ENCODE measurements around the gene PLA2G2F.

Gene PLA2G2F

DNA sequence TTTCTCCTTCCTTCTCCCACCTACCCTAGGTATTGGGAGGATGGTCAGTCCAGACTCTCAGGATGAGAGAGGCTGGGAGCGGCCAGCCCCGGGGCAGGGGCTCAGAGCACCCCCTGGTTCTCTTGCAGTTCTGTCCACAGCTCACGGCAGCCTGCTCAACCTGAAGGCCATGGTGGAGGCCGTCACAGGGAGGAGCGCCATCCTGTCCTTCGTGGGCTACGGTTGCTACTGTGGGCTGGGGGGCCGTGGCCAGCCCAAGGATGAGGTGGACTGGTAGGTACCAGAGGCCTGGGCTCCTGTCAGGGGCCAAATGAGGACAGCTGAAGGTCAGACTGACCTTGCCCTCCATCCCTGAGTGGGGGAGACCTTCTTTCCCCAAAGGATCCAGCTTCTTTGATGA lies 4.2 kb downstream of the PLA2G2F start:
- DNase-seq (ENCODE audit: low spot score) = no peak

DNA sequence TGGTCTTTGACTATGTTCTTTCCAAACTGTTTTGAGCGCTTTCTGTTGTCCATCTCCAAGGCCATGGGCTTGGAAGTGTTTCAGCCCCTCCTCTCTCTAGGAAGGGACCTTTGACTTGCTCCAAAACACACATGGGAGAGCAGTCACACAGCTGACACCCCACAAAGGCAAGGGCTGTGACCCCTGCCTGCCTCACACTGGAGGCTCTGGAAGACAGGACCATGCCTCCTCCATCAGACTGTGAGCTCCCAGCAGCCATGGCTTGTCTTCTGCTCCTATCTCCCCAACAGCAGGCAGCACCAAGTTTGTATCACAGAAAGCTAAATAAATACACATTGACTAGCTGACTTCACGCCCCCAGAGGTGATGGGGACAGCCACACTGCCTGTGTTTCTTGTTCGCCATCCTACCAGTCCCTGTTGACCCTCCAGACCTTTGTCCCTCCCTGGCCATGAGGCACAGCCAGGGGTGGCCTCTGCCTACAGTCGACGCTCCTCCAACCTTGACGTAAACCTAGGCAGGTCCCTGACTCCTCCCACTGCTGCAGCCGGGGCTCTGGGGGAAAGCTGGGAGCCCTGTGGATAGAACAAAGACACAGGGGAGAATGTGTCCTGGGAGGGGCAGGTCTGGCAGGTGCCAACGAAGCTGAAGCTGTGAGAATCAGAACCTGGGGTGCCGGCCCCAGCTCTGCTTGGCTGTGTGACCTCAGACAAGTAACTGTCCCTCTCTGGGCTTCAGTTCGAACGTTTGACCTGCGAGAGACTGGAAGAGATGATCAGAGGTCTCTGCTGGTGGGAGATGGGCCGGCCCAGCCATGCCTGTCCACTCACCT lies 4.8 kb downstream of the PLA2G2F start:
- no peak for DNase-seq (ENCODE audit: low spot score)

DNA sequence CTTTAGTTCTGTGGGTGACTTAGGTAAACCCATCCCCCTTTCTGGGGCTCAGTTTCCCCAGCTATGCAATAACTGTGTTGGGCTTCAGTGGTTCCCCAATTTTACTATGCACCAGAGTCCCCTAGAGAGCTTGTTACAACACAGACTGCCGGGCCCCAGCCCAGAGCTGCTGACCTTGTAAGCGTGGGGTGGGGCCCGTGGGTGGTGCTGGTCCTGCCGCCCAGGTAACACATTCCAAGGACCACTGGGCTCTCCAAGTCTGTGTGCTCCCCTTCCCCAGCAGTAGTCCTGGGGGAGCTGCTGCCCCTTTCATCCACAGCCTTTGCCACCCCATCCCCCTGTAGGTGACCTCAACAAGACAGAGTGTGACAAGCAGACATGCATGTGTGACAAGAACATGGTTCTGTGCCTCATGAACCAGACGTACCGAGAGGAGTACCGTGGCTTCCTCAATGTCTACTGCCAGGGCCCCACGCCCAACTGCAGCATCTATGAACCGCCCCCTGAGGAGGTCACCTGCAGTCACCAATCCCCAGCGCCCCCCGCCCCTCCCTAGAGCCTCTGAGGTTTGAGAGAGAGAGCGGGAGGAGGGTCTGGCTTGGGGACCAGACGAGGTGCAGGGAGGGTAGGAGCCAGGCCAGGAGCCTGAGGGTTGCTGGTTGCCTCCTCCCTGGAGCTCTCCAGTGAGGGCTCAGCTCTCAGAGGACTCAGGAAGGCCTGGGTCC lies 8.9 kb downstream of the PLA2G2F start:
- DNase-seq (ENCODE audit: low spot score) = no peak

DNA sequence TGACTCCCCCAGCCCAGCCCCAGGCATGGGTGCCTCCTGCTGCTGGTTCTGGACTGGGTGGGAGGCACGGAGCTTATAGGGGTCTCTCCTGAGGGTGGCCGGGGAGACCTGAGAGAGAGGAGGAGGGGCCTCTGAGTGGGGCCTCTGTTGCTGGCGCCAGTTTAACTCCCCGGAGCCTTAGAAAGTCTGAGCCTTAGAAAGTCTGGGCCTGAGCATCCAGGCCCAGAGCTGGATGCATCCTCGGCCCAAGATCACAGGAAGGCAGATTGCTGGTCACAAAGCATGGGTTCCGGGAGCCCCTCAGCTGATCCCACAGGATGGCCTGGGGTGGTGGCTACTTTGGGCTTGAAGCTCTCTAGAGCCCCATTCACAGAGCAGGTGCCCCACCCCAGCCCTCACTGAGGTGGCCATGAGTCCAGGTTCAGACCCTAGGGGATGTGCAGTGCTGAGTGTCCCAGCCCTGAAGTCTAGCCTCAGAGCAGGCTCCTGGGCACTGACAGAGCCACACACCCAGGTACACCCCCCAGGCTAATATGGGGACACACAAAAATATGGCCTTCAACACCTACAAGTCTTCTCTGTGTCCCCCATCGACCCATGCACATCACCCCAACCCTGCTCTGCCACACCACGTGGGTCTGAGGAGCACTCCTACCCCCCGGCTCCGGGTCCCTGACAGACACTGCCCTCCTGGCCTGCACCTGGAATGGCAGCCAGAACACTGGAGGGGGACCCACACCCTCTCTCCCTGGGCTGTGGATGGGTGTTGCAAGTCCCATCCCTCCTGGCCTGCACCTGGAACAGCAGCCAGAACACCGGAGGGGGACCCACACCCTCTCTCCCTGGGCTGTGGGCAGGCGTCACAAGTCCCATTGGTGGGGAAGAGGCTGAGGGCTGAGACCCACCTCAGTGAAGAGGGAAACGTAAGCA lies 9.7 kb downstream of the PLA2G2F start:
- DNase-seq (ENCODE audit: low spot score) = no peak

DNA sequence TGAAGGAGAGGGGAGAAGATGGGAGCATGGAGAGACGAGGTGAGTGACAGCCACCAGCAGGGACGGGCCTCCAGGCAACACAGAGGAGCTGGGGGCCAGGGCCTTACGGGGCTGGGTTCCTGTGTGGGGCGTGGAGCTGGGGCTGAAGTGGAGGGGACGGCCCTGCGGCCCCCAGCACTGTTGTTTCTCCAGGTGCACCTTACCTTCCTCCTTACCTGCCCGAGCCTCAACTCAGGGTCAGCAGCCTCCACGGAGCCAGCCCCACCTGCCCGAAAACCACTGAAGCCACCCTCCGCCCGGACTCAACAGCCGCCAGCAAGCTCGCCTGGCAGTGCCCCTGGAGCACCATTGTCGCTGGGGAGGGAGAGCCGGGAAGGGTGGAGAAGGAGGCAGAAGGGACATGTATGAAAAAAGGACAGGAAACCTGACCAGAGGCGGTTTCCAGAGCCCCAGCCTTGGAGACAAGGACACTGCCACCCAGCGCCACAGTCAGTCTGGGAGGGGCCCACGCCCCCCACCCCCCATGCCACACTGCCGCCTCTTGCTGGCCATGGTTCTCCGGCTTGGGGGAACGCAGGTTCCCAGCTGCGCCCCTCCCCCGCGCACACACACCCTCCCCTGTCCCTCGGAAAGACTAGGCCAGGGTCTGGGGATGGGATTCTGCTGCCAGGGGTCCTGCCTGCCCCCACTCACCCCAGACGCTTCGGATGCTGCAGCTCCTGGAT lies 10.6 kb downstream of the PLA2G2F start:
- DNase-seq (ENCODE audit: low spot score) = no peak

DNA sequence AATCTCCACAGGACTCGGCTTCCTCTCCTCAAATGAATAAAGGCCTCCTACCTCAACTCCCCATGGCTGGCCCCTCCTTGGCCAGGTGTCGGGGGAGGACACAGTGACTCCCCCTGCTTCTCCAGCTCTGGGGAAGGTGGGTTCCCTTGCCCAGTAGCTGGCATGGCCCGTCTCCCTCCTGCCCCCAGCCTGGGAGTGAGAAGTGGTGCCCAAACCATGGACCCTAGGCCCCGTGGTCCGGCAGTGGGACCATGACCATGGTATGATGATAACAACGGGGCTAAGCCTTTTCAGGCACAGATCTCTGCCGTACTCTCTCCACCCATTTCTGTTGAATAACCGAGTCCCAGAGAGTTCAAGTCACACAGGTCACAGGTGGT lies 11.2 kb downstream of the PLA2G2F start:
- no peak for DNase-seq (ENCODE audit: low spot score)

DNA sequence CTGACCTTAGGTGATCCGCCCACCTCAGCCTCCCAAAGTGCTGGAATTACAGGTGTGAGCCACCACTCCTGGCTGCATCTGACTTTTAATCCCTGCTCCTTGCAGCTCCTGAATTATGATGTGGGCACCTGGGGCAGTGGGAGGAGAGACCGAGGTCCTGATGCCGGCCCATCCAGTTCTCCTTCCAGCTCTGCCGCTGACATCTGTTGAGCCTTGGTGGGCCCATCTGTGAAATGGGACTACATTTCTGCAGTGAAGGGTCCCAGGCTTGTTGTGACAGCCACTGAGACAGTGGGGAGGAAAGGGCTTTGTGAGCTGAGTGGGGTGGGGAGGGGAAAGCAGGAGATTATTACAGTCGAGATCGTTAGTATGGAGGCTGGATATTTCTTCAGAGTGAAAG lies 11.8 kb downstream of the PLA2G2F start:
- no peak for DNase-seq (ENCODE audit: low spot score)

DNA sequence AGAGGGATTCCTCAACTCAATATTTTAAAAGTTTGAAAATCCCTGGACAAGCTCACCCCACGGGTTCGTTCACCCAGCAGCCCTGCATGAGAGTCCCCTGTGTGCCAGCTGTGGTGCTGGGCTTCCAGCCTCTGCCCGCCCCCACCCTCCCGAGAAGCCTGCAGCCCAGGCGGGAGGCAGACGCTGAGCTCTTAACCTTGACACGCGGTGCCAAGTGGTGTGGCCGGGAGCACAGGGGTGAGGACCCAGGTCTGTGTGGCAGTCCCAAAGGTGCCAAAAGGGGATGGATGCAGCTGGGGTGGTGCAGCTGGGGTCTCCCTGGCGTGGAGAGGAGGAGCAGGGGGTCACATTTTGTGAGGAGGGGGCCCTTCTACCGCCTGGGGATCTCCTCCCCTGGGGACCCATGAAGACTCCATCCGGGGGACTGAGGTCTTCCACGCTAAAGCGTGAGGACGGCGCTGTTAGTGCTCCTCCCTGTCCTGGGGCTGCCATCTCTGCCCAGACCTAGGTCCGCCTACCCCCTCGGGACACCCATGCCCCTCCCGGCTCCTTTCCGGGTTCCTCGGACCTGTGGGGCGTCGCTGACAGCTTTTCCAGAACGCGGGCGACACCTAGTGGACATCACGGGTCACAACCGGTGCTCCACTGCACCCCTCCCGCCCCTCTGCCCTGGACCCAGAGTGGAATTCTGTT lies 12.9 kb downstream of the PLA2G2F start:
- peak; percentile 87 for DNase-seq (ENCODE audit: low spot score)

DNA sequence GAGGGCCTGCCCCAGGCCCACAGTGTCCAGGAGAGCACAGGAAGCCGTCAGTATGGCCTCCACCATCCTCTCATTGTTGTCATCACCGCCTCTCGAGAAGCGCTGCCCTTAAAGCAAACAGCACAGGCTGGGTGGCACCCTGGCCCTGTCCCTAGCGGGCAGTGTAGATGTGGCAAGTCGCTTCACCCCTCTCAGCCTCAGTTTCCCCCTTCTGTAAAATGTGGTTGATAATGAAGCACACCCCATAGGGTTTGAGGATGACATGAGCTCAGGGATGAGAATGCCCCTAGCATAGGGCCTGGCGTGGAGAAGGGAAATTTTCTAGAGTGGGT lies 13.4 kb downstream of the PLA2G2F start:
- DNase-seq (ENCODE audit: low spot score) = no peak

DNA sequence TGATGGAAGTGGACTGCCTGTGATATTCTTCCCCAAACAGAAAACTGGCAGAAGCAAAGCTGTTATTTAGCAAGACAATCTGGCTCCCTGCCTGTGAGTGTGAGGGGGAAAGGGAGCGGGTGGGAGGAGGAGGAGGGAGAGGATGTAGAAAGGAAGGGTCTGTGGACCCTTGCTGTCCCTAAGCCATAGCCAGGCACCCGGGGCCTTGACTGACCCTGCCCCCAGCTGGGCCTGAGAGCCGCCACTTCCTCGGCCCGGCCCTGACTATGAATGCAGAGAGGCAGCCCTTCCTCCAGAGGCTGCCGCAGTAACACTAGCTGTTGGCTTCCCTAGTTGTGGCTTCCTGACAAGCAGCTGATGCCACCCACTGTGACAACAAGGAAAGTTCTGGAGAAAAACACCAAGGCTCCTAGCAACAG lies 13.9 kb downstream of the PLA2G2F start:
- no peak for DNase-seq (ENCODE audit: low spot score)

DNA sequence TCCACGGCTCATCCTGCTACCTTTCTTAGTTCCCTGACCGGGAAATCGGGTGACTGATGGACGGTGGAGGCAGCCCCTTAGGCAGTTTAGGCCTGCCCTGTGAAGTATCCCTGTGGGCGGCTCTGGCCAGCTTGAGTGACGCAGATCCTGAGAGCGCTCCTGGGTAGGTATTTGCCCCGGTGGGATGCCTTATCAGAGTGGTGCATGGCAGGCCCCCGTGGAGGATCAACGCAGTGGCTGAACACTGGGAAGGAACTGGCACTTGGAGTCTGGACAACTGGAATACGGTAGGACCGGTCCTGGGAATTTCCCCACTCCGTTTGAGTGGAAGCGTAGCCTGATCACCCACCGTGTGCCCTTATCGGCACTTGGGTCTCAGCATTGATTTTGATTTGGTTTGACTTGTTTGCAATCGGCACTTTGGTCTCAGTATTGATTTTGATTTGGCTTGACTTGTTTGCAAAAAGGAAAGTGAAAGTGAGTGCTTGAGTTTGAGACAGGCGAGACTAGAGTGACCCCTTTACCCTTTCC lies 15.2 kb downstream of the PLA2G2F start:
- DNase-seq (ENCODE audit: low spot score) = no peak

DNA sequence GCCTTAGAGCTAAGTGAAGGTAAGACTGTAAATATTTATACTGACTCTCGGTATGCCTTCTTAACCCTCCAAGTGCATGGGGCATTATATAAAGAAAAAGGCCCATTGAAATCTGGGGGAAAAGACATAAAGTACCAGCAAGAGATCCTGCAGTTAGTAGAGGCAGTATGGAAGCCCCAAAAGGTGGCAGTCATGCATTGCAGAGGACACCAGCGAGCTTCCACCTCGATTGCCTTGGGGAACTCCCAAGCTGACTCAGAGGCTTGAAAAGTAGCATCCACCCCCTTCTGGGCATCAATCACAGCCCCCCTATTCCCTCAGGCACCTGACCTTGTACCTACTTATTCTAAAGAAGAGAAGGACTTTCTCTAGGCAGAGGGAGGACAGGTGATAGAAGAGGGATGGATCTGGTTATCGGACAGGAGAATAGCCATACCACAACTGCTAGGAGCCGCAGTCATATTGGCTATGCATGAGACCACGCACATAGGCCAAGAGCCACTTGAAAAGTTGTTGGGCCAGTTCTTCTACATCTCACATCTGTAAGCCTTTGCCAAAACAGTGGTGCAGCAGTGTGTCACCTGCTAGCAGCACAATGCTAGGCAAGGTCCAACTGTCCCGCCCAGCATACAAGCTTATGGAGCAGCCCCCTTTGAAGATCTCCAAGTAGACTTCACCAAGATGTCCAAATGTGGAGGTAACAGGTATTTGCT lies 19.4 kb downstream of the PLA2G2F start:
- no peak for DNase-seq (ENCODE audit: low spot score)

DNA sequence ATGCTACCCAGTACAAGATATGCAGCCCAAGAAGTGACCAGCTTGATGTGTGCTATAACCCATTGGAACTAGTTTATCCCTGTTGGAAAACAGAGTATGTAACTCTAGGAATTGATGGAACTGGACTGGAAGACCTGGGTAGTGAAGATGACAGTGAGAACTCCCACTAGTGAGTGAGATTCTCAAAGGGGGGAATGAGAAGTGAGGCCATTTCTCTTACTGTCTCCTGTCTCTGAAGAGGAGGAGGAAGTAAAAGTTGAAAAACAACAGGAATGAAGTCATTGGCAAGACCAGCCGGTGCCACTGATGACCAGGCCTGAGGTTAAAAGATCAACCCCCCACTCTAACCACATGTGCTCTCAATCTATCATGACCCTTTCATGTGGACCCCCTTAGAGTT lies 20.9 kb downstream of the PLA2G2F start:
- no peak for DNase-seq (ENCODE audit: low spot score)

DNA sequence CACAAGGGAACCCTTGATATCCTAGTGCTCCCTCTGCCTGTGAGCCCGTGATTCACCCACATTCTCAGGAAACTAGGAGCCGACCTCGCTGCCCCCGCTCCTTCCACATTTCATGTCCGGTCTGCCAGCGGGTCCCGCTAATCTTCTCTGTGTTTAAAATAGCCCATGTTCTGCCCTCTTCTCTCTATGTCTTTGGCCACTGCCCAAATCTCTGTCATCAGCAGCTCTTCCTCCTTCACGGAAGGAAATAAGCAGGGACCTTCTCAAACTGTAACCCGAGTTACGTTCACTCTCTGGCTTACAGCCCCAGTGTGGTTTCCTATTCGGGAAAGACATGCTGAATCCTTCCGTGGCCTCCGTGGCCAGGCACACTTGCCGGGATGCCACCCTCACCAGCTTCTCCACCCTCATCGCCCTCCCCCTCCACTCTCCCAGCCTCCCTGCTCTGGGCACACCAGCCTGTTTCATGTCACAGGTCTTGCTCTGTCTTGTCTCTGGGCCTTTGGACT lies 25.6 kb downstream of the PLA2G2F start:
- DNase-seq (ENCODE audit: low spot score) = no peak

DNA sequence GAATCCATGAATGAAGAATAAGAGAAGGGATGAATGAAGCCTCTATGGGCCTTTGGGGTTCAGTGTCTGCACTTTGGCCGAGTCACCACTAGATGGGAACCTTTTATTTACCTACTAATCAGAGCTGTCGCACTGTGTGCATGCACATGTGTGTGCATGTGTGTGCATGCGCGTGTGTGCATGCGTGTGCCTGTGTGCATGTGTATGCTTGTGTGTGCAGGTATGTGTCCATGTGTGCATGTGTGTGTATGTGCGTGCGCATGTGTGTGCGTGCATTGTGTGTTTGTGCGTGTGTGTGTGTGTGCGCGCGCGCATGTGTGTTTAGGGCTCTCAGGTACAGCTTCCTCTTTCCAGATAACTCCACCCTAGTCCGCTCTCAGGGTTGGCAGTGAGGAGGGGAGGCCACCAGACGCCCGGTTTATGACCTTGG lies 26.4 kb downstream of the PLA2G2F start:
- DNase-seq (ENCODE audit: low spot score) = no peak

DNA sequence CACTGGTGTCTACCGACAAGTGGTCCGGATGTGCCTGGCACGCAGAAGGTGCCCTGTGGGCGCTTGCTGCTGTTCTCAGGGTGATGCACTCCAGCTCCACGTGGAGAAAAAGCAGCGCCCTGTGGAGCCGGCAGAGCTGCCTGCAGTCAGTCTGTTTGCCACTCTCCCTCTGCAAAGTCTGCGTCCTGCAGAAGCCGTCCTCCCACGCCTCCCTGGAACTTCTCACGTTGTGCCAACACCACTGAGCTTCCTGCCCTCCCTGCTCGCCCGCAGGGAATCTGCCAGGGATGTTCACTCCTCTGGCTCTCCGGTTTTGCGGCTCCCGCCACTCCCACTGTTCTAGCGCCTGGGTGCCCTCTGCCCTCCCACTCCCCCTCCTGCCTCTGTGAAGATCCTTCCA lies 26.9 kb downstream of the PLA2G2F start:
- no peak for DNase-seq (ENCODE audit: low spot score)

DNA sequence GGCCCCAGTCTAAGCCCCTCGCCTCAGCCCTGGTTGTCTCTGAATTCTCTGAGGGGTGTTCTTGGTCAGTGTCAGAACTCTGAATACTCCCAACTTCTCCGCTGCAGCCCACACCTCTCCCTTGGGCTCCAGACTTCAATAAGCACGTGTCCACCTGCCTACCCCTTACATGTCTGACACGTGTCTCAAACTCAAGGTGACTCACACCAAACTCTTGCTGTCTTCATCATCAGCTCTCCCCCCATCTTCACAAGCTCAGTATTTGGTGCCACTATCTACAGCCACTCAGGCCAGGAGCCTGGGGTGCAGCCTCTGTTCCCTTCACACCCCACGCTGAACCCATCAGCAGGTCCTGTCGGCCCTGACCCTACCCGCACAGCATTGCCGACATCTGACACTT lies 28.0 kb downstream of the PLA2G2F start:
- no peak for DNase-seq (ENCODE audit: low spot score)

DNA sequence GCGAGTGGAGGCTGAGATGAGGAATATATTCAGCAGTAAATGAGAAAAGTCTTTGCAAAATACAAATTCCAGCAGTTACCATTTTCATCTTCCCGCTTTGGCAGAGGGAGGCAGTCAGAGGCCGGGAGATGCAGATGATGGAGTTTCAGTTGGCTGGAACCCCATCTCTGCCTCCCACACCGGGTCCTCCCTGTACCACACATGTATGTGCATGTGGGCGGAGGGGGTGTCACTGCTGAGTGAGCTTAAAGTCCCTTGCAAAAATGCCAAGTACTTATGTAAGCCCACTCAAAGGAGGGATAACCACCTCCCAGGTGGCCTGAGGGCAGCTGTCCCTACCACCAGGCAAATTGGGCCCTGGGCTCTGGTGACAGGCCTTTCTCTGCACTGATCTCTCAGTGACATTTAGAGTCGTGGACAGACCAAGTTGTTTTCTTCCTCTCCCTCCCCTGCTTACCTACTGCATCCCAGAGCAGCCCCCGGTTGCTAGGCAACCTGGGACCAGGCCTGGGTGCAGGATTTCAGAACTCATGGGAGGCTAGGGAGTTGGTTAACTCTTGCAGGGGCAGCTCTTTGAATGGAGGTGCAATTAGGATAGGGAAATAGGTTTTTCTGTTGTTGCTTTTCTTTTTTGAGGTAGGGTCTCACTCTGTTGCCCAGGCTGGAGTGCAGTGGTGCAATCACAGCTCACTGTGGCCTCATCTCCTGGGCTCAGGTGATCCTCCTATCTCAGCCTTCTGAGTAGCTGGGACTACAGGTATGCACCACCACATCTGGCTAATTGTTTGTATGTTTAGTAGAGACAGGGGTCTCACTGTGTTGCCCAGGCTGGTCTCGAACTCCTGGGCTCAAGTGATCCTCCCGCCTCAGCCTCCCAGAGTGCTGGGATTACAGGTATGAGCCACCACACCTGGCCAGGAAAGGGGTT lies 29.7 kb downstream of the PLA2G2F start:
- DNase-seq (ENCODE audit: low spot score) = no peak

DNA sequence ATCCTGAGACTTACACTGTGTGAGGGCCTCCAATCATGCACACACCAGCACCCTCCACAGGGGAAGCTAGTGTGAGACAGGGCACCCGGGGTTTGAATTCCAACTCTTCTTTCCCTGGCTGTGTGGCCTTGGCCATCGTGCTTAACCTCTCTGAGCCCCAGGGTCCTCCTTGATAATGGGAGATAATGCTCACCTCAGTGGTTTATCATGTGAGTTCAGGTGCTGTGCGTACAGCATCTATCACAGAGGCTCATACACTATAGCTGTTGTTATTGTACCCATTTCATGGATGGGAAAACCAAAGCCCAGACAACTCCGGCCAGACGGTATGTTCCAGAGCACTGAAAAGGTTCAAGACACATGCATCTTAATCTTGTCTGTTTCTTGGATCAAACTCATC lies 30.8 kb downstream of the PLA2G2F start:
- no peak for DNase-seq (ENCODE audit: low spot score)

Measured in HuH-7.5 (cell line).